K562 (cell line): Measurements from ENCODE around the gene LPIN1. TPM values are rescaled to one million over a fixed set of nuclear protein-coding genes. Genes with fewer than 3 reads are reported as not detected.

ENCODE experiments used
- ATAC-seq: fragments of 200-7000 bp; cut with Tn5 transposase; 3 replicates; pipeline ENCODE4 v1.9.1; 2020; ENCODE audit warnings: moderate library complexity
- BruUV-seq: library from RNA; stranded (reverse); fragments of 400-500 nt; replicated peaks from 2 replicates; lab custom pipeline; 2021; lab: Mats Ljungman, UMichigan
- CTCF ChIA-PET: fragments of 300-600 bp; formaldehyde crosslinking; extraction: SDS; loops from one replicate; lab custom pipeline; 2021; ENCODE audit warnings: low intra/inter-chr PET ratio; lab: Yijun Ruan, JAX
- POLR2A ChIA-PET: fragments of 300-600, 350-650 bp; sonication (Branson Sonifier 250); formaldehyde crosslinking; extraction: SDS; loops from one replicate; lab custom pipeline; 2021; ENCODE audit warnings: antibody characterized with exemption, inconsistent platforms; lab: Yijun Ruan, JAX
- DNase-seq, 4 experiments: peaks; one replicate each; pipeline versions ENCODE4 v3.0.0 to v3.0.0-alpha.2; 2011 to 2018; ENCODE audit warnings: low spot score in 3 of 4, mixed read lengths in 3 of 4; ENCODE audit errors: extremely low read depth in 1 of 4
- FAIRE-seq: peaks from 2 replicates; lab custom pipeline; 2011; peaks lifted over from hg19 to GRCh38; lab: Jason Lieb, UNC
- H2AFZ ChIP-seq: 2 replicates; pipeline ENCODE4 v1.6.0; 2011; ENCODE audit warnings: low read depth, low read length, control low read depth, inconsistent platforms
- H3K27ac ChIP-seq: fragments of 200-600 bp; 3 replicates; pipeline ENCODE4 v1.8.0; 2011; ENCODE audit warnings: low read depth, mild to moderate bottlenecking, control low read depth, inconsistent platforms, low read length, moderate library complexity, mixed read lengths; ENCODE audit errors: extremely low read depth
- H3K27me3 ChIP-seq, 2 experiments: fragments of 300-600 bp in 1 of 2; 2 replicates in 1 of 2; 3 replicates in 1 of 2; pipeline versions ENCODE4 v1.6.0 to v1.8.0; 2011; ENCODE audit warnings: inconsistent platforms in 2 of 2, low read length in 2 of 2, mild to moderate bottlenecking in 1 of 2, mixed read lengths in 1 of 2, moderate library complexity in 1 of 2; ENCODE audit not compliant: control insufficient read depth in 2 of 2, insufficient read depth in 2 of 2
- H3K36me3 ChIP-seq: fragments of 300-600 bp; 3 replicates; pipeline ENCODE4 v1.8.0; 2011; ENCODE audit warnings: mild to moderate bottlenecking, low read length, inconsistent platforms; ENCODE audit not compliant: control insufficient read depth, insufficient read depth
- H3K4me1 ChIP-seq, 2 experiments: fragments of 200-600 bp in 1 of 2; replicated peaks in 1 of 2; 2 replicates in 1 of 2; 3 replicates in 1 of 2; pipeline versions ENCODE4 v1.5.1 to v1.8.0; 2011; ENCODE audit warnings: inconsistent platforms in 2 of 2, low read length in 2 of 2, mild to moderate bottlenecking in 1 of 2, mixed read lengths in 1 of 2, moderate library complexity in 1 of 2; ENCODE audit not compliant: control insufficient read depth in 2 of 2, insufficient read depth in 2 of 2
- H3K4me2 ChIP-seq: 2 replicates; pipeline ENCODE4 v1.6.1; 2011; ENCODE audit warnings: low read length, control low read depth, inconsistent platforms, mixed read lengths; ENCODE audit not compliant: insufficient read depth
- H3K4me3 ChIP-seq: fragments of 200-600 bp; sonication (generic), shearing (Covaris generic); 2 replicates; pipeline ENCODE4 v1.5.1; 2016; ENCODE audit warnings: control low read depth, inconsistent platforms
- H3K79me2 ChIP-seq: fragments of 200-600 bp; 3 replicates; pipeline ENCODE4 v1.8.0; 2011; ENCODE audit warnings: low read length, inconsistent platforms; ENCODE audit not compliant: control insufficient read depth, insufficient read depth
- H3K9ac ChIP-seq, 2 experiments: 2 replicates each; pipeline versions ENCODE4 v1.6.0 to v1.6.1; 2011; ENCODE audit warnings: low read depth in 2 of 2, low read length in 2 of 2, control low read depth in 1 of 2, inconsistent platforms in 1 of 2, mild to moderate bottlenecking in 1 of 2, mixed read lengths in 1 of 2; ENCODE audit not compliant: insufficient read depth in 1 of 2
- H3K9me1 ChIP-seq: one replicate; pipeline ENCODE4 v1.6.0; 2011; ENCODE audit warnings: inconsistent platforms, mild to moderate bottlenecking, low read length, moderate library complexity; ENCODE audit not compliant: control insufficient read depth, insufficient read depth
- H3K9me3 ChIP-seq: replicated peaks from 2 replicates; pipeline ENCODE4 v1.5.1; 2011; ENCODE audit warnings: low read depth, low read length, inconsistent platforms; ENCODE audit not compliant: control insufficient read depth, insufficient read depth
- H4K20me1 ChIP-seq: replicated peaks from 2 replicates; pipeline ENCODE4 v1.6.1; 2011; ENCODE audit warnings: low read length, inconsistent platforms, mixed read lengths; ENCODE audit not compliant: control insufficient read depth, insufficient read depth
- BCOR ChIP-seq: fragments of 450-650 bp; IDR thresholded peaks from 2 replicates; pipeline ENCODE4 v1.6.1; 2016
- ELK3 ChIP-seq: fragments of 450-650 bp; formaldehyde crosslinking; IDR thresholded peaks from 2 replicates; pipeline ENCODE4 v1.4.0; 2020; ENCODE audit warnings: mild to moderate bottlenecking
- MCM3 ChIP-seq: fragments of 450-650 bp; IDR thresholded peaks from 2 replicates; pipeline ENCODE4 v1.6.1; 2016
- MITF ChIP-seq: IDR thresholded peaks from 2 replicates; pipeline ENCODE4 v1.6.1; 2014; ENCODE audit warnings: antibody characterized with exemption
- PCBP2 ChIP-seq: fragments of 200-400 bp; formaldehyde crosslinking; IDR thresholded peaks from 2 replicates; pipeline ENCODE4 v1.6.1; 2018; ENCODE audit warnings: low read length, low read depth, mild to moderate bottlenecking, moderate library complexity; ENCODE audit not compliant: poor library complexity, severe bottlenecking
- POLR2A ChIP-seq: fragments of 450-650 bp; conservative IDR thresholded peaks from 2 replicates; pipeline ENCODE4 v1.6.1; 2016
- RBM15 ChIP-seq: fragments of 200-400 bp; formaldehyde crosslinking; IDR thresholded peaks from 2 replicates; pipeline ENCODE4 v1.6.1; 2018; ENCODE audit warnings: mild to moderate bottlenecking, low read length, moderate library complexity; ENCODE audit not compliant: insufficient read depth
- SPI1 ChIP-seq: IDR thresholded peaks from 2 replicates; pipeline ENCODE4 v1.6.1; 2011; ENCODE audit warnings: low read depth, low read length, control low read depth, borderline replicate concordance
- STAT5B ChIP-seq: fragments of 250-450 bp; sonication (Bioruptor Pico); IDR thresholded peaks from 2 replicates; pipeline ENCODE4 v1.8.0; 2021; ENCODE audit warnings: mild to moderate bottlenecking, inconsistent platforms
- ZNF274 ChIP-seq: IDR thresholded peaks from 2 replicates; pipeline ENCODE4 v1.6.1; 2011; ENCODE audit warnings: low read depth, mild to moderate bottlenecking, low read length, moderate library complexity, borderline replicate concordance
- ZNF316 ChIP-seq: fragments of 450-650 bp; IDR thresholded peaks from 2 replicates; pipeline ENCODE4 v1.6.1; 2016
- ZNF586 ChIP-seq: fragments of 450-650 bp; formaldehyde crosslinking; conservative IDR thresholded peaks from 2 replicates; pipeline ENCODE4 v1.4.0; 2020; ENCODE audit warnings: mild to moderate bottlenecking, moderate library complexity
- WGBS: fragments of 100-300 bp; shearing (Covaris generic); methylation state at CpG from one replicate; pipeline ENCODE4 v1.1.6; 2016; ENCODE audit warnings: low coverage, mixed read lengths; ENCODE audit not compliant: insufficient coverage; ENCODE audit errors: missing lambda C conversion rate; 5-methylcytosine and 5-hydroxymethylcytosine counted together
- in situ Hi-C: fragments of 300-500 bp; cut with MboI; formaldehyde crosslinking; loops from 4 replicates; pipeline ENCODE4 v1.15.0; 2018; ENCODE audit warnings: inconsistent platforms, mixed read lengths
- intact Hi-C: fragments of 100-400 bp; cut with micrococcal nuclease; formaldehyde crosslinking; loops from 2 replicates; pipeline ENCODE4 v1.14.2; 2022
- polyA plus RNA-seq, 8 experiments: library from polyadenylated mRNA; depleted of rRNA in 4 of 8; stranded (reverse) in 5 of 8; unstranded in 3 of 8; fragments of >200 nt; fragmentation: Nextera tagmentation in 2 of 8; fragmentation: Illumina TruSeq in 1 of 8; extraction: Ambion mirVana in 2 of 8; extraction: Trizol in 1 of 8; gene quantifications; 2 replicates each; pipeline versions ENCODE4 v1.2.1 to v1.2.3, GENCODE V29; 2011 to 2014; ENCODE audit warnings: inconsistent platforms in 1 of 8, missing spikeins in 1 of 8
- total RNA-seq, 7 experiments: library from RNA; depleted of rRNA in 6 of 7; stranded (reverse); fragments of >200 nt in 6 of 7; fragmentation: Illumina TruSeq in 2 of 7; extraction: Trizol in 2 of 7; gene quantifications; 2 replicates each; pipeline versions ENCODE4 v1.2.1 to v1.2.3, GENCODE V29; 2011 to 2021; ENCODE audit warnings: low replicate concordance in 1 of 7
- TF ChIP-seq, protein P1 (sequence below): sonication (generic); formaldehyde crosslinking; IDR thresholded peaks from 2 replicates; pipeline ENCODE4 v1.8.0; 2022; ENCODE audit warnings: mild to moderate bottlenecking, low read depth, missing genetic modification reagents

LPIN1 gene
- total and polyA plus RNA-seq, 9 of the 15 experiments (the other 6 are each of a cell fraction or from before 2014, with no cell fraction given), result 9.2 to 84.0 (median 27.8) TPM

GRCh38 chr2:11723061-11723371, 23.4 kb upstream of the LPIN1 start:
- H3K4me2 ChIP-seq, result no peak overlapping the region
- no TSS peak for BruUV-seq
- H3K4me1 ChIP-seq, result peaks cover 0 to 9% of the 10 kb centered on the region in 2 experiments; a peak in 3 of 5 replicates
- no peaks in the 10 kb centered on the region for H3K36me3 ChIP-seq
- no peaks in the 10 kb centered on the region for H3K9me3 ChIP-seq
- no peak overlapping the region for H3K27ac ChIP-seq
- no peak overlapping the region for H3K9ac ChIP-seq
- ATAC-seq (no peak), DNase-seq (no peak), FAIRE-seq (no peak)
- ChIA-PET POLR2A (no interaction called here), CTCF (no interaction called here)
- in situ Hi-C loops (no loop called here), intact Hi-C loops (no loop called here)
- H3K9me1 ChIP-seq, result no peaks in the 10 kb centered on the region
- H3K4me3 ChIP-seq, result no peak overlapping the region
- no peak overlapping the region for H2AFZ ChIP-seq
- no peaks in the 10 kb centered on the region for H4K20me1 ChIP-seq
- H3K79me2 ChIP-seq, result no peaks in the 10 kb centered on the region
- no peak for TF ChIP-seq PCBP2
- TF ChIP-seq ZNF586, result no peak
- peaks cover 34 to 56% of the 10 kb centered on the region in 2 experiments for H3K27me3 ChIP-seq

GRCh38 chr2:11724151-11724550, 22.3 kb upstream of the LPIN1 start:
- 10% methylated on average over 6 of the region's 7 CpGs for WGBS
- in situ Hi-C loops, result no loop called here
- Histone ChIP-seq H3K27ac (no peak overlapping the region), H3K9me1 (no peaks in the 10 kb centered on the region), H4K20me1 (no peaks in the 10 kb centered on the region), H3K4me3 (no peak overlapping the region), H3K9me3 (no peaks in the 10 kb centered on the region), H3K27me3 (peaks cover 34 to 58% of the 10 kb centered on the region in 2 experiments), H3K79me2 (no peaks in the 10 kb centered on the region), H2AFZ (no peak overlapping the region), H3K36me3 (no peaks in the 10 kb centered on the region), H3K4me1 (peaks cover 0 to 9% of the 10 kb centered on the region in 2 experiments; a peak in 3 of 5 replicates), H3K4me2 (no peak overlapping the region), H3K9ac (no peak overlapping the region)
- no TSS peak for BruUV-seq
- ATAC-seq (no peak), FAIRE-seq (no peak), DNase-seq (no peak)
- ChIA-PET CTCF (no interaction called here), POLR2A (interaction anchor here (0.5 to 1.3 kb wide), 2 partner anchors 15 to 19 kb away, joined by 3 to 5 read pairs; no protein-coding TSS in a partner anchor)
- intact Hi-C loops, result no loop called here
- no peak for TF ChIP-seq MITF
- TF ChIP-seq POLR2A, result no peak
- TF ChIP-seq ZNF274, result no peak
- TF ChIP-seq MCM3, result no peak
- TF ChIP-seq SPI1, result no peak
- TF ChIP-seq ELK3, result no peak
- no peak for TF ChIP-seq ZNF316
- TF ChIP-seq RBM15, result no peak
- TF ChIP-seq BCOR, result no peak
- TF ChIP-seq STAT5B, result no peak
- TF ChIP-seq, protein P1, sequence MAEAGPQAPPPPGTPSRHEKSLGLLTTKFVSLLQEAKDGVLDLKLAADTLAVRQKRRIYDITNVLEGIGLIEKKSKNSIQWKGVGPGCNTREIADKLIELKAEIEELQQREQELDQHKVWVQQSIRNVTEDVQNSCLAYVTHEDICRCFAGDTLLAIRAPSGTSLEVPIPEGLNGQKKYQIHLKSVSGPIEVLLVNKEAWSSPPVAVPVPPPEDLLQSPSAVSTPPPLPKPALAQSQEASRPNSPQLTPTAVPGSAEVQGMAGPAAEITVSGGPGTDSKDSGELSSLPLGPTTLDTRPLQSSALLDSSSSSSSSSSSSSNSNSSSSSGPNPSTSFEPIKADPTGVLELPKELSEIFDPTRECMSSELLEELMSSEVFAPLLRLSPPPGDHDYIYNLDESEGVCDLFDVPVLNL (CRISPR knock-in tag), result no peak
